Common myeloid progenitor, CD34-positive (primary cell): Measurements from ENCODE around the gene NT5C3B.

ENCODE experiments used
- CTCF ChIA-PET: fragments of 350-600 bp; sonication (Branson Sonifier 250); formaldehyde crosslinking; loops from one replicate; lab custom pipeline; 2021; ENCODE audit warnings: antibody characterized with exemption; lab: Charles Lee
- POLR2A ChIA-PET: fragments of 350-600 bp; sonication (Branson Sonifier 250); formaldehyde crosslinking; loops from one replicate; lab custom pipeline; 2021; ENCODE audit warnings: antibody characterized with exemption; lab: Charles Lee
- DNase-seq, 3 donors: peaks; one replicate each; pipeline versions ENCODE4 v3.0.0 to v3.0.0-alpha.2; 2013
- H3K27ac ChIP-seq, 2 experiments: 1 replicate in 1 of 2; 2 replicates in 1 of 2; pipeline ENCODE4 v1.7.0; 2013; ENCODE audit warnings: inconsistent platforms in 2 of 2, low read length in 2 of 2, mild to moderate bottlenecking in 2 of 2, low read depth in 1 of 2, moderate library complexity in 1 of 2; ENCODE audit not compliant: severe bottlenecking in 2 of 2, insufficient read depth in 1 of 2, poor library complexity in 1 of 2
- H3K27me3 ChIP-seq, 5 experiments: replicated peaks in 2 of 5; 1 replicate in 3 of 5; 2 replicates in 2 of 5; pipeline versions ENCODE4 v1.6.1 to v1.7.0; 2013; ENCODE audit warnings: low read length in 4 of 5, mild to moderate bottlenecking in 2 of 5, moderate library complexity in 2 of 5, inconsistent platforms in 1 of 5; ENCODE audit not compliant: insufficient read depth in 5 of 5, control insufficient read depth in 4 of 5
- H3K36me3 ChIP-seq, 4 experiments: 1 replicate in 2 of 4; 2 replicates in 2 of 4; pipeline versions ENCODE4 v1.6.1 to v1.7.0; 2013; ENCODE audit warnings: low read length in 3 of 4, control low read depth in 1 of 4, mild to moderate bottlenecking in 1 of 4; ENCODE audit not compliant: control insufficient read depth in 4 of 4, insufficient read depth in 4 of 4
- H3K4me1 ChIP-seq, 4 experiments: 1 replicate in 3 of 4; 2 replicates in 1 of 4; pipeline versions ENCODE4 v1.6.1 to v1.7.1; 2013; ENCODE audit warnings: low read length in 3 of 4, mild to moderate bottlenecking in 3 of 4, control low read depth in 1 of 4, inconsistent platforms in 1 of 4, moderate library complexity in 1 of 4; ENCODE audit not compliant: control insufficient read depth in 4 of 4, insufficient read depth in 4 of 4; ENCODE audit errors: control extremely low read depth in 1 of 4
- H3K4me3 ChIP-seq, 7 experiments: 1 replicate in 4 of 7; 2 replicates in 3 of 7; pipeline versions ENCODE4 v1.5.1 to v1.7.0; 2013; ENCODE audit warnings: mild to moderate bottlenecking in 7 of 7, low read length in 6 of 7, moderate library complexity in 6 of 7, inconsistent platforms in 2 of 7, low read depth in 2 of 7, control low read depth in 1 of 7; ENCODE audit not compliant: insufficient read depth in 4 of 7, control insufficient read depth in 1 of 7; ENCODE audit errors: extremely low read depth in 1 of 7
- H3K9me3 ChIP-seq, 5 experiments: 1 replicate in 4 of 5; 2 replicates in 1 of 5; pipeline versions ENCODE4 v1.6.1 to v1.7.1; 2013; ENCODE audit warnings: low read length in 4 of 5, mild to moderate bottlenecking in 2 of 5, inconsistent platforms in 1 of 5, low read depth in 1 of 5, moderate library complexity in 1 of 5; ENCODE audit not compliant: control insufficient read depth in 4 of 5, insufficient read depth in 2 of 5; ENCODE audit errors: control extremely low read depth in 1 of 5
- WGBS: methylation state at CpG from one replicate; pipeline ENCODE4 v1.1.5; 2013; ENCODE audit not compliant: insufficient coverage; 5-methylcytosine and 5-hydroxymethylcytosine counted together

Gene NT5C3B

GRCh38 chr17:41775394-41776226 lies 60.4 kb downstream of the NT5C3B start:
- Histone ChIP-seq H3K4me3 (no peak overlapping the region), H3K27me3 (no peaks in the 10 kb centered on the region), H3K9me3 (no peaks in the 10 kb centered on the region), H3K27ac (peak overlapping the region in 1 of 2 experiments; percentile 45), H3K4me1 (peaks cover 0 to 65% (median 43%) of the 10 kb centered on the region in 4 experiments), H3K36me3 (peaks cover 8 to 45% (median 21%) of the 10 kb centered on the region in 4 experiments)
- DNase-seq, result no peak
- 85% methylated on average over 11 of the region's 12 CpGs for WGBS
- POLR2A ChIA-PET, result interaction anchor here (3.2 kb wide), 1 partner anchor 10 kb away, joined by 26 read pairs; the partner anchor contains the start of gene JUP
- CTCF ChIA-PET, result interaction anchor here (4.4 kb wide), 2 partner anchors 12 kb away, joined by 20 to 40 read pairs; partner anchors contain the start of gene JUP
